GM18526 (cell line): ENCODE measurements around the gene CNTN4.

ENCODE experiments used
- POLR2A ChIP-seq: IDR thresholded peaks from 3 replicates; pipeline ENCODE4 v1.6.1; 2011; ENCODE audit not compliant: insufficient read length; ENCODE audit errors: extremely low read depth

CNTN4 gene

DNA sequence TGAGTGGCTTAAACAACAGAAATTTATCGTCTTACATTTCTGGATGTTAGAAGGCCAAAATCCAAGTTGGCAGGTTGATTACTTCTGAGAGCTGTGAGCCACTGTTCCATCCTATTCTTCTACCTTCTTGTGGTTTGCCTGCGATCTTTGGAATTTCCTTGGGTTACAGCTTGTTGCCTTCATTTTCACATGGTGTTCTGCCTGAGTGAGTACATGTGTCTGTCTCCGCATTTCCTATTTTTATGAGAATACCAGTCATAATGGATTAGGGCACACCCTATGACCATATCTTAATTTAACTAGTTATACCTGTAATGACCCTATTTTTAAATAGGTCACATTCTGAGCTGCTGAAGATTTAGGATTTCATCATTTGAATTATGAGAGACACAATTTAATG lies 294.3 kb downstream of the CNTN4 start:
- TF ChIP-seq POLR2A: no peak

DNA sequence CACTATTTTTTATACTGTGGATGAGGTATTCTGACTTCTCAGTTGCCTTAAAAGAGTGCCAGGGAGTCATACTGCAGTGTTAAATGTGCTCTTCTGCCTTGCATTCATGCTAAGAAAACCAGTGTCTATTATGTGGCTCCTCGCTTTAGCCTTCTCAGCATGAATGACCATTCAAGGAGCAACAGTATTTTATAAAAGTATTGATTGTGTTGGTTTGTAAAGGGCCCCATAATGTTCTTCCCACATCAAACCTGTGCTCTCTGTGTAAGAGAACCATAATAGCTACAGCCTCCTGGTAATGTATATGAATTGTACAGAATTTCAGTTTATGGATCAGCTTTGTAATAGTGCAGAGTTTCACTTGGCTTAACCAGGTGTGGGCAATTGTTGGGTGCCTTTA lies 316.4 kb downstream of the CNTN4 start:
- no peak for TF ChIP-seq POLR2A

DNA sequence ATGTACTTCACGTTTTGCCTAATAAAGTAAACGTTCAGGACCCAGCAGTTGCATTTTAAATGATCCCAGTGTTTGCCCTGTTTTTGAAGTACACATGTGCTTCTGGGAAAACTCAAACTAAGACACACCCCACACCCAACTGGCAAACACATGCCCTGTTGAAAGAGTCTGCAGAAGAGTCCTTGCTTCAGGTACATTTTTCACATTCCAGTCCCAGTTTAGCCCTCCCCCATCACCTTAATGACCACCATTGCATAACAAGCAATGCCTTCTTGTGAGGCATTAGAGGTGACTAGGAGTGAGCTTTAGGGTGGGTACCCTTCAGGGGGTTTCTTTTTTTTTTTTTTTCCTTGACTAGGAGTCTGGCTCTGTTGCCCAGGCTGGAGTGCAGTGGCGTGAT lies 322.3 kb downstream of the CNTN4 start:
- no peak for TF ChIP-seq POLR2A

- no peak for TF ChIP-seq POLR2A
Measured at GRCh38 chr3:2423143-2423542, 324.5 kb downstream of the CNTN4 start.

DNA sequence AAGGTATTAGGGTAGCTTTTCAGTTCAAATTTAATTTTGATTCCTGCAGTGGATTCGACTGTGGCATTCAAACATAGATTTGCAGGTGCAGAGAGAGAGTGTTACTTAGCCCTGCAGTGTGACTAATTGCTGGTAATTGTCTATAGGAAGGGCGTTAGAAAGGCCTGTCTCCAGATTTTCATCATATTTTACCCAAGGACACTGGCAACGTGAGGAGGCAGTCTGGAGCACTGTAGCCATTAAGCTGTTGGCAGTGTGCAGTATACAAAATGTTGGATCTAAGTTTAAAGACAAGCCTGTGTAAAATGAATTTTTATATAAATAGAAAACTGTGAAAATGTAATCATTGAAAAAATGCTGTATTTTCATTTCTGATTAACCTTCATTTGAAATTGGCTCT lies 342.9 kb downstream of the CNTN4 start:
- TF ChIP-seq POLR2A: no peak

DNA sequence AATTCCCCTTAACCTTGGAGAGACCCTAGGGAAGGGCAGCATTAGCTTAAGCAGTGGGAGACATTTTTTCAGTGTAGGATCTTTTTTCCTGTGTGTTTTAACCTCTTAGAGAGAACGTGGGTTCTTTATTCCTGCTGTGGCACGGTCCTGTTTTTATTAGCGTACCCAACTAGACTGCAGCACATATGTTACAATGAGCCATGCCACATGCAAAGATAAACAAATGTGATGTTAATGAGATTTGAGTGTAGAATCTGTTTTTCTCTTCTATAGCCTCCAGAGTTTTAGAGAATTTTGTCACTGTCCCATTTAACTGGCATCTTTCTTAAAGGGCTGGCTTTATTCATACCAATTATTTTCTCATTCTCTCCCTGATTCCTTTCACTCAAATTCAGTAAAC lies 347.5 kb downstream of the CNTN4 start:
- no peak for TF ChIP-seq POLR2A

DNA sequence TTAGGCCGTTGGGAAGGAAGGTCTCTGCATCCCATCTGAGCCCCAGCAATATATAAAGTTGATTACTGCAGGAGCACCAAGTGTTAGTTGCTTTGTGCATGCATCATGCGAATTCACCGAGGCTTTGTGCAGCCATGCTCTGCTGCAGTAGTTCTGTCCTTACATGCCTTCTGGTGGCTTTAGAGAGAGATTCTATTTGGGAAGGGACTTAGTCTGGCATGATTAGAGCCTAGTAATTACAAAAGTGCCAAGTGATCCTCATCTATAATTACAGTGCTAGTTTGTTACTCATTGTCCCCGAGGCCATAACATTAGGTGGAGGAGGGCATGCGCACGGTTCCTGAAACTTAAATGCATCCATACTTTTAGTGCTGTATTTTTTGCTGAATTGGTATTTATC lies 353.6 kb downstream of the CNTN4 start:
- no peak for TF ChIP-seq POLR2A

GRCh38 chr3:2454865-2455264 lies 356.2 kb downstream of the CNTN4 start:
- no peak for TF ChIP-seq POLR2A

DNA sequence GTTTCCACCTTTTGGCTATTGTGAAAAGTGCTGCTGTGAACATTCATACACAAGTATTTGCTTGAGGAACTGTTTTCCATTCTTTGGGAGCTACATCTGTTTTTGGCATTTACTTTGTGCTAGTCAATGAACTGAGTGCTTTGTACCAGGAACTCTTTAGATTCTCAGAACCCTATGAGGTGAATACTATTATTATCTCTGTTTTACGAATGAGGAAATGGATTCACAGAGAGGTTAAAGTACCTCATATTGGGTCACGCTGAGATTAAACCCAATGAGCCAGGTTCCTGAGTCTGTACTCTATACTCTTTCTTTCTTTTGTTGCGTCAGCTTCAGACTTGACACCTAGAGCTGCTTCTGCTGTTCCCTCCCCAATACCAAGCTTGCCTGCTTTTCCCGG lies 358.1 kb downstream of the CNTN4 start:
- no peak for TF ChIP-seq POLR2A

DNA sequence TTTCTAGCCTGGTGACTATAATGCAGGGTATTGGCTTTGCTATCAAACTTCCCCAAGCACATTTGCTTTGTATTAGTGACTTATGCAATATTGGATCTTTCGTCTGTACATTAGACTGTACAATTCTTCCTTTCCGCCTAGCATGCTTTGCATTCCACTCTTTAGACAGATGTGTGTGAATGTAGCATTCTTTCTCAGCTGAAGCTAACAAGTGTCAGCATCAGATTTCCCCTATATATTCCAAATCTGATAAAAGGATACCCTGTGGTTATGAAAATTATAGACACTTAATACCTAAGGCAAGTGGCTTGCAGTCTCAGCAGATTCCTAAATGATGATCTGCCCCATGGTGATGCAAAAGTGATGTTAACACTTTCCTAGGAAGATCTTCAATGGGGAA lies 360.1 kb downstream of the CNTN4 start:
- no peak for TF ChIP-seq POLR2A

DNA sequence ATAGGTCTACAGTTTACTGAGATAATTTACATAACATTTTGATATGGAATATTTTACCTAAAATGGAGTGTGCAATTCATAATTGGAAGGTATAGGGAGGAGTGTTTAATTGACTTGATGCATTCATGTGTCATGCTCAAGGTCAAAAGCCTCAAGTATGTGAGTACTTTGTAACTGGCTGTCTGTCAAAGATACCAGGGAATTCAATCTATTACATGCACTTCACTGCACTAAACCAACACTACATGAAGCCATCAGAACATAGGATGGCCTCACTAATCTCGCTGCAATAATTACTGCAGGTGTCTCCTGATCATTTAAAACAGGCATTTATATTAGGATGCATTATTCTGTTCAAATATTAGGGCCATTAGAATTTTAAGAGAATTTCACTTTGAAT lies 367.2 kb downstream of the CNTN4 start:
- TF ChIP-seq POLR2A: no peak

GRCh38 chr3:2468816-2469215 lies 370.1 kb downstream of the CNTN4 start:
- no peak for TF ChIP-seq POLR2A

DNA sequence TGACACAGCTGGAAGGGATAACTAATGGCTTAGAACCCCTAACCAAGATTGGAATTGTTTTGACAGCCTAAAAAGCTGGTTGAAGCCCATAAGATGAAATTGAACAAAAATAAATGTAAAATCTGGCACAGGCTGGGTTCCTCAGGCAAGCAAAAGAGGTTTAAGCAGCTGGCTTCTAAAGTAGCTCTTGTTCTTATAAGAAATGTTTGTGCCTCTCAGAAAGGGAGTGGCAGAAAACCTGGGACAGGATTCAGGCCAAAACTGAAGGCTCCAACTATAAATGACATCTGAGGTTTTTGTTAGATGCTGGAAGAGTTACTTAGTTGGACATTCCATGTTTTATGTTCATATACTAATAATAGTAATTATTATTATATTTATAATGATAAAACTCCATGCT lies 378.3 kb downstream of the CNTN4 start:
- TF ChIP-seq POLR2A: no peak

DNA sequence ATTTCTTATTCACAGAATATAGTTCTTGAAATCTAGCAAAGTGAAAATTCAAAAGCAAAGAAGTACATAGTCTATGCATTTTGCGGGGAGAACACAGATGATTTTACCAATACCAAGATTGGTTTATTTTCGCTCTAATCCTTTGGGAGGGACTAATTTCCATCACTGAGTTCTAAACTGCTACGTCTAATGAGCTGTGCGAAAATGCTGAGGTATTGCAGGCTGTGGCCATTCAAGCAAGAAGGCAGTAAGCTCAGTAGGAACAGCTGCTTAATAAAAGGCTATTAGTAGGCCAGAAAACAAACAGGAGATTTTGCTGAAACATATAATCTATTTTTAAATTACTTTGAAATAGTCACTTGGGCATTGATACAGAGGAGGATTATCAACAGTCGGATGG lies 379.0 kb downstream of the CNTN4 start:
- TF ChIP-seq POLR2A: no peak

- TF ChIP-seq POLR2A: no peak
Measured at GRCh38 chr3:2484162-2485026, 385.7 kb downstream of the CNTN4 start.

DNA sequence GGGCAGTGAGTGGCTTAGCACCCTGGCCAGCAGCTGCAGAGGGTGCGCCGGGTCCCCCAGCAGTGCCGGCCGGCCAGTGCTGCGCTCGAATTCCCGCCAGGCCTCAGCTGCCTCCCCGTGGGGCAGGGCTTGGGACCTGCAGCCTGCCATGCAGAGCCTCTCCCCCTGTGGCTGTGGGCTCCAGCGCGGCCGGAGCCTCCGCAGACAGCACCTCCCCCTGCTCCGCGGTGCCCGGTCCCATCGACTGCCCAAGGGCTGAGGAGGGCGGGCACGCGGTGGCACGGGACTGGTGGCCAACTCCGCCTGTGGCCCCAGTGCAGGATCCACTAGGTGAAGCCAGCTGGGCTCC lies 386.3 kb downstream of the CNTN4 start:
- TF ChIP-seq POLR2A: no peak

DNA sequence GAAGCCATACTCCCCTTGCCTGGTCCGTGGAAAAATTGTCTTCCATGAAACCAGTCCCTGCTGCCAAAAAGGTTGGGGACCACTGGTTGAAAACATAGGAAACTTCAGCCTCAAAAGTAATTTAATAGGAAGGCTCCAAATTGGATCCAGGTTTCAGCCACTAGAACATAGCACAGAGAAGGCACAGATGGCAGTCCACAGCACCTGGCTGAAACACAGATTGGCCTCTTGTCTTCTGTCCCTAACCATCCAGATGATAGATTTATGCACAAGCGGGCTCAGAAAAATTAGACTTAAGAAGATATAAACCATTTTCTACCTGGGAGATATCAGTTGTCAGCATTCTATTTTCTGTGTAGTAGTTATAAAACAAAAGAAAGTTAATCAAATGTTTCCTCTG lies 397.1 kb downstream of the CNTN4 start:
- no peak for TF ChIP-seq POLR2A
